Left kidney (tissue), 2 donors: ENCODE results near the gene MTHFR. TPM values are rescaled to one million over a fixed set of nuclear protein-coding genes. Genes with fewer than 3 reads are reported as not detected.
A peak's percentile ranks its signal among the peaks of the same experiment; 100 is the strongest.
"Not testable (repeated sequence)": the region's sequence is repeated elsewhere in the genome, so short reads cannot be mapped to it uniquely, and the experiment has no call there.

Experiments
- DNase-seq: peaks from one replicate; pipeline ENCODE4 v3.0.0-alpha.2; 2013
- polyA plus RNA-seq: library from polyadenylated mRNA; unstranded; fragments of 120-200 nt; gene quantifications from one replicate; pipeline ENCODE4 v1.2.1, GENCODE V29; 2013; ENCODE audit not compliant: insufficient read length

The MTHFR gene
- polyA plus RNA-seq, 1 donor = 24.9 TPM

DNA sequence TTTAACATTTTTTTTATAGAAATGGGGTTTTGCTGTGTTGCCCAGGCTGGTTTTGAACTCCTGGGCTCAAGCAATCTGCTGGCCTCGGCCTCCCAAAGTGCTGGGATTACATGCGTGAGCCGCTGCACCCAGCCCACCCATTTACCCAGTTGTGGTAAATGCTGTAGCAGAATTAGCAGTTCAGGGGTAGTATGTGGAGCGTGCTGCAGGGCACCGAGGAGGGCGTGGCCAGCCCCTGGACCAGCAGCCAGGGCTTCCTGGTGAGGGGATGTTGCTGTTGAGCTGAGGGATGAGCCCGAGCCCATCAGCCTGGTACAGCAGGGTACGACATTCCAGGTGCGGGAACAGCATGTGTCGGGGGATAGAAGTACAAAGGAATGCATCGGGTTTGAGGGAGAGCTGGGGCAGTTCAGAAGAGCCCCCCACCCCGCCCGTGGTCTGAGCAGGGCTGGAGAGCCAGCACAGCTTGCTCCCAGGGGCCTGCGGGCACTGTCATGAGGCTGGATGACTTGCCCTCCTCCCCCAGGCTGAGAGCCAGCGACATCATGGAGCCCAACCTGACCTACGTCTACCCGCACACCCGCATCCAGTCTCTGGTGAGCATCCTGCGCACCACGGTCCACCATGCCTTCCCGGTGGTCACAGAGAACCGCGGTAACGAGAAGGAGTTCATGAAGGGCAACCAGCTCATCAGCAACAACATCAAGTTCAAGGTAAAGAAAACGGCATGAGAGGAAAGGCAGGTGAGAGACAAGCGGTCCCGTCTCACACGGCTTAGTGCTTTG lies 29.9 kb upstream of the MTHFR start:
- DNase-seq = no peak

DNA sequence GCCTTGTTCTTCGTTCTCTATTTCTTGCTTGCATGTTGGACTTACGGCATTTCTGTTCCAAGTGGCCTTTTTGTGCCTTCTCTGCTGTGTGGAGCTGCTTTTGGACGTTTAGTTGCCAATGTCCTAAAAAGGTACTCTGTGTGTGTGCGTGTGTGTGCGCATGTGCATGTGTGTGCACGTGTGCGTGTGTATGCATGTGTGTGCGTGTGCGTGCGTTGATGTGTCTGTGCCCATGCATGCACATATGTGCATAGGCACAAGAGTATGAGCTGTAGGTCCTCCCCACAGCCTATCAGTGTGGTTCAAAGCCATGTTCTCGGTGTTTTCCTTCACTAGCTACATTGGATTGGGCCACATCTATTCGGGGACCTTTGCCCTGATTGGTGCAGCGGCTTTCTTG lies 28.1 kb upstream of the MTHFR start:
- DNase-seq = no peak

DNA sequence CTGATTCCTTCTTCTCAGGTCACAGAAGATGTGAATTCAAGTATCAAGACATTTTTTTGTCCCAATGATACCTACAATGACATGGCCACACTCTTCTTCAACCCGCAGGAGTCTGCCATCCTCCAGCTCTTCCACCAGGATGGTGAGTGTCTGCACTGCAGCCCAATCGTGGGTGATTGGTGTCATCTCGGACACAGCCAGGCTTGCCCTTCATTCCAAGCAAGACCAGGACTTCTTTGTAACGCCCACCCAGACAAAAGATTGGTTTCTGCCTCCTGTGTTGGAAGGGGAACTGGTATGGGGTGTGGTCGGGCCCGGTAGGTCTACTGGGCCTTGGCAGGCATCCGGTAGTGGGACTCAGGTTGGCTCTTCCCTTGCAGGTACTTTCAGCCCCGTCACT lies 27.7 kb upstream of the MTHFR start:
- no peak for DNase-seq

DNA sequence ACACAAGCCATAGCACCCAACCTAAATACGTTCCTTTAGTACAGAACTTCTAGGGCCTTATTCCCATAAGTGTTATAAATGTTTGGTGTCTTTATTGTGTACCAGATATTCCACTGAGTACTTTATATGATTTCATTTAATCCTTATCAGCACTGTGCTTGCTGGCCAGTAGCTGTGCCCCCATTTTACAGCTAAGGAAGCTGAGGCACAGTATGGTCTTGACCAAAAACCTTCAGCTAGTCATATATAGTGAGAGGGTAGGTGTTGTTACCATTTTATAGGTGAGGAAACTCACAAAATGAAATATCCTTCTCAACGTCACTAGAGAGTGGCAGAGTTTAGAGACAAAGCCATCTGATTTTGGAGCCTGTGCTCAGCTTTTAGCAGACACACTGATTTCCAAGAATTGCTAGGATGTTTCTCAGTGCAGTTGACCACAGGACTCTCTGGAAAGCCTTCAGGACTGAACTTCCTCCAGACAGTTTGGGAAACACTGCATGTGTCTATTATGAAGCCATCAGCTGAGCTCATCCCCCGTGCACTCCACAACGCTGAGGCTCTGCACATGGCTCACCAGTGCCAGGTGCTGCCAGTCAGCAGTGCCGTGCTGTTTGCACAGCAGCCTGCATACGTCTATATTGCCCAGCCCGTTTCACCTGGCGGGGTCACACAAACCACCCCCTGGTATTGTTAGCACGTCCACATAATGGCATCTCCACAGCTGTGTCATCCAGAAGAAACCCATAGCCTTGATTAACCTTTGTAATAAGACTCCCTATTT lies 26.4 kb upstream of the MTHFR start:
- DNase-seq = no peak

DNA sequence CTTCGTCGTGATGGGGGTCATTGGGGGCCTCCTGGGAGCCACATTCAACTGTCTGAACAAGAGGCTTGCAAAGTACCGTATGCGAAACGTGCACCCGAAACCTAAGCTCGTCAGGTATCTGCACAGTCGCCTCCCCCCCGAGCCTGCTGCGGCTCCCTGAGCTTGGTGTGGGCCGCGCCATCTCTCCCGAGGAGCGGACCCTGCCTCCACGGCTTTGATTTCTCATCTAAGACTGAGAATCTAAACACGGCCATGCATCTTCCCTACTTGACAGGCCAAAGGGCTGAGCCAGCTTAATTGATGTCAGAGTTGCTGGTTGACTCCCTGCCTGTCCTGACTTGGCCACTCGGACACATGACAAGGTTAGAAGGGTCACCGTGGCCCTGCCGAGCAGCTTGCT lies 22.7 kb upstream of the MTHFR start:
- DNase-seq = peak; percentile 4

DNA sequence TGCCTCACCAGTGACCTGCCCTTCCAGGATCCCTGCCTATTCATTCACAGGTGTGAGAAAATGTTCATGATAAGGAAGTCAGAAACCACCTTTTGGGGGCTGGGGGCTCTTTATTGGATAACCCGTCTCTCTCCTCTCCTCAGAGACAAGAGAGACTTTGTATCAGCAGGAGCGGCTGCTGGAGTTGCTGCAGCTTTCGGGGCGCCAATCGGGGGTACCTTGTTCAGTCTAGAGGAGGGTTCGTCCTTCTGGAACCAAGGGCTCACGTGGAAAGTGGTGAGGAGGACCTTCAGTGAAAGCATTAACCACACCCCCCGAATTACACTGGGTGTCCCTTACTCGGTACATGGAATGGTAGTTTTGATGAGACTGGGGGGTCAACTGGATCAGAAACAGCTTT lies 21.2 kb upstream of the MTHFR start:
- DNase-seq = no peak

DNA sequence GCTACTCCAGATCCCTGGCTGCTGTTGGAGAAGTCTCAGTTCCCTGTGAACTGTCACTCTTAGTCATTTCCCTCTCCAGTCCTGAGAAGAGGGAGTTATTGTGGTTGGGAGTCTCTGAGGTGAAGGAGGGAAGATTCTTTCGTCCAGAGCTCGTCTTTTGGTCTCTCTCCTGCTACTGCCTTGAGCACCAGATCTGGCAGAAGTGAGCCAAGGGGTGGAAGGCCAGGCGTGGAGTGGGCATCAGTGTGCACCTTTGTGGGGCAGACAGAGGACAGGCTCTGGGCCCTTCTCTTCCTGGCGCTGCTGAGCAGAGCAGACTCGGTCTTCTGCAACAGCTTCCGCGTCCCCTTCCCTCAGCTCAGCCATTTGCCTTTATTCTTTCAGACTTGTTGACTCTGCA lies 19.4 kb upstream of the MTHFR start:
- DNase-seq = no peak

DNA sequence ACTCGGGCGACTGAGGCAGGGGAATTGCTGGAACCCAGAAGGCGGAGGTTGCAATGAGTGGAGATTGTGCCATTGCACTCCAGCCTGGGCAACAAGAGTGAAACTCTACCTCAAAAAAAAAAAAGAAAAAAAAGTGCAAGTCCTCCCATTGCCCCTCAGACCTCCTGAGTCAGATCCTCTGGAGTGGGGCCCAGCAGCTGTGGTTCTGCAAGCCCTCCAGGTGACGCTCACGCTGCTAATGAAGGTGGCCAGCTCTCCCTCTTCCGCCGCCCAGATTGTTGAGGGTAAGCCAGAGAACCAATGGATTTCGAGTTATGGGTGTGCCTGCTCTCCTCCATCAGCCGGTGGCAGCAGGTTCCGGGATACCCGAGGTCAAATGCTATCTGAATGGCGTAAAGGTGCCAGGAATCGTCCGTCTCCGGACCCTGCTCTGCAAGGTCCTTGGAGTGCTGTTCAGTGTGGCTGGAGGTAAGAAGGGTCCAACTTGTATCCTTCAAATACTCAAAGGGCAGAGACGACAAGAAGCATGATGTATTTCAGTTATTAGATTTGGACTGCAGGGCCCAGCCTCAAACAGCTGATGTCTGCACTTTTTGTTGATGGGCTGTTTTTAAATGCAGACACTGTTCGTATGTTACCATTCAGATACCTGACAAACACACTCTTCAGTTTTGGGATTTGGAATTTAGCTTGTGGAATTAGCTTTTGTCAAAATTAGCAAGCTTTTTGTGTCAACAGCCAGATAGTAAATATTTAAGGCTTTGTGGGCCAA lies 17.8 kb upstream of the MTHFR start:
- DNase-seq = no peak

DNA sequence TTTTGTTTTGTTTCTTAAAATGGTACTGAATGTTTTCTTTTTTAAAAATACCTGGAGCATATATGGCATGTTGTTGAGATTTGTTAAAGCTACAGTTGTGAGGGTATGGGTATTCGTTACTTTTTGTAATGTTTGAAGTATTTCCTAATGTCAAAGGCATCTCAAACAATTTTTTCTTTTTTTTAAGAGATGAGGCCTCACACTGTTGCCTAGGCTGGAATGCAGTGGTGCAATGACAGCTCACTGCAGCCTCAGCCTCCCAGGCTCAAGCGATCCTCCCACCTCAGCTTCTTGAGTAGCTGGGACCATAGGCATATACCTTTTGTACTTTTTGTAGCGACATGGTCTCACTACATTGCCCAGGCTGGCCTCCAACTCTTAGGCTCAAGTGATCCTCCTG lies 16.3 kb upstream of the MTHFR start:
- no peak for DNase-seq

DNA sequence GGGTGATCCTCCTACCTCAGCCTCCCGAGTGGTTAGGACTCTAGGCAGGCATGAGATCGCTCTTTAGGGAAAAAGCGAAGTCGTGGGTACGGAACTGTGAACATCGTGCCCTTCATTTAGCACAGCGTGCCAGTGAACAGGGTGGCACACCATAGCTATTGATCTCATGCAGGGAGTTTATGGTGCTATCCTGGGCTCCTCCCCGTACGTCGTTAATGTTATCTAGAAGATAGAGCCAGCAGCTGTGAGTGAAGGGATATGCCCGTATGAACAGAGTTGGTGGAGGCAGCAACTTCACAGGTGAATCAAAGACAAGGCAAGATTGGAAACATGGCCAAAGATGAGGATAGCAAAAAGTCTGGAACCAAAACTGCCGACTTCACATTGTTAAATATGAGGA lies 11.4 kb upstream of the MTHFR start:
- DNase-seq = no peak

DNA sequence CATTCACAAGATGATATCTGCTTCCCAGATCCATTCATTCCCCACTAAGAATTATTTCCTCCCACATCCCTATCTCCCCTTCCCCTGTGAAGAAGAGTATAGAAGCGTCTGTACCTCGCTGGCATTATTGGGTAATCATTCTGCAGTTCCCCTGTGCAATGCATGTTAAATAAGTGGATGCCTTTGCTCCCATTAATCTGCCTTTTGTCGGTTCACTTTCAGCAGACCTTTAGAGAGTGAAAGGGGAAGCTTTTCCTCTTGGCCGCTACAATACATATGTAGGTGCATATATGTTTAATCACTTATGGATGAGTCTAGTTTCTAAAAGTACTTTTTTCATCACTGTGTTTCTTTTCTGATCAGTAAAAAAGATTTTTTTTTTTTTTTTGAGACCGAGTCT lies 7.3 kb upstream of the MTHFR start:
- DNase-seq = no peak

DNA sequence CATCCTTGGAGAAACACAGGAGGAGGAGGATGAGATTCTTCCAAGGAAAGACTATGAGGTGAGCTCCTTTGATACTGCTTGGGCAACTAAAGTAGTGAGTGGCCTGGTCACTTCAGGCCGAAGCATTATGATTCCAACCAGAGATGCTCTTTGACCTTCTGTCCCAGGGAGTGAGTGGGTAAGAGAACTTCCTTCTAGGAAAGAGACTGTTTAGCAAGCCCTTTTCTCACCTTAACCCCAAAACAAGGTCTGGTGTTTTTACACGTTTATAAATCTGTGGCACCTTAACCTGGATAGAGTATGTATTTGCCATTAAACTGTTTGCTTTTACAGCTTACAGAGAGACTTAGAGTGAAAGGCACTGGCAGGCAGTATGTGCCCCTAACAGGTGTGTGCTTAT lies 1.4 kb upstream of the MTHFR start:
- DNase-seq = no peak

DNA sequence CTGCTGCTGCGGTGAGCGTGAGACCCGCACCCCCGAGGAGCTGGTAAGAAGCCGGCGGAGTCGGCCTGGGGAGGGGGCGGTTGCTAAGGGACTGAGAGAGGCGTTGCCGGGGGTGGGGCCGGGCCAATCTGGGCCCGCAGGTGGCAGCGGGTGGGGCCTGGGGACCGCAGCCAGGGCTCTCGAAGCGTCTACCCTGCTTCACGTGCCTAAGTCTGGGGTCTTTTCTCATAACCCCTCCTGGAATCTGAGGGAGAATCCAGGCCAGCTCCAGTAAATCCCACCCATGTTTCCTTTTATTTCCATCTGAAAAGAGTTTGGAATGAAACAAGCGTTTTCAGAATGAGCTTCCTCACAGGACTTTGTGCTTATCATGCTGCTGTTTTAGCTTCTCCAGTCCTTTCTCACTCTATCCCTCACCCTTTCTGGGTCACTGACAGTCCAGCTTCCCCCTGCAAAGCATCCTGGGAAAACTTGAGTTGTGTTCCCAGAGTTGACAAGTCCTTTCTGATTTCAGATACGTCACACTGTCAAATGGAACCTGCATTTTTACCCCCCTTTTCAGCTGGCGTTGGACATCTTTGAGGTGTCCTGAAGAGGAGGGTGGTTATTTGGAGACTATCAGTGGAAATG lies 658 bp upstream of the MTHFR start:
- no peak for DNase-seq

DNA sequence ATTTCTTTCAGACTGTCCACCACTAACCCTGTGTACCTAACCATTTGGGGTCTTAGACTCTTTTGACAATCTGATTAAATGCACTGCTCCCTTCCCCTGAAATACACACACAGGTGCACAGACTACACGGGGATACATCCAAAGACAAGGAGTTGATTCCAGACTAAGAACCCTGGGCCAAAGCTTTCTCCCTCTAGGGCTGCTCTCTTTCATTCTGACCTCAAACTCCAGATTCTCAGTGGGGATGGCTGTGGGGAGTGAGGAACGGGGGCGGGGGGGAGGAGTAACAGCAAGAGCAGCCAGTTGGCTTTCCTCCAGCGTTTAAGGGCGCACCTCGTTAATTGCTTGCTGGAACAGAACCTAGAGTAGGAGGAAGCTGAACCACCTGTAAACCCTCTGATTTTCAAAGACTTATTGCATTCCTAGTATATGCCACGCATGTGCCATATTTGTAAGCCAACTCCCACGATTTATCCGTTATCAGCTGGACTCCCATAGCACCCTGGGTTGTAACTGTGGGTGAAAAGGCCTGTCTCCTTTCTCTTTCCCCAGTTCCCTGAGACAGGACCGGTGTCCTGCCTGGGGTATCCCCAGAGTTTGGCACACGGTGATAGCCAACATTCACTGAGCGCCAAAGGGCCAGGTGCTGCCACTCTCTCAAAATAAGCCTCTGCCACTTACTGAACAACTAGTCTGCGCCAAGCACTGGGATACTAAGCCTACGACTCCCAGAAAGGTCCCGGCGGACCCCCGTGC lies 920 bp downstream of the MTHFR start:
- peak; percentile 56 for DNase-seq

DNA sequence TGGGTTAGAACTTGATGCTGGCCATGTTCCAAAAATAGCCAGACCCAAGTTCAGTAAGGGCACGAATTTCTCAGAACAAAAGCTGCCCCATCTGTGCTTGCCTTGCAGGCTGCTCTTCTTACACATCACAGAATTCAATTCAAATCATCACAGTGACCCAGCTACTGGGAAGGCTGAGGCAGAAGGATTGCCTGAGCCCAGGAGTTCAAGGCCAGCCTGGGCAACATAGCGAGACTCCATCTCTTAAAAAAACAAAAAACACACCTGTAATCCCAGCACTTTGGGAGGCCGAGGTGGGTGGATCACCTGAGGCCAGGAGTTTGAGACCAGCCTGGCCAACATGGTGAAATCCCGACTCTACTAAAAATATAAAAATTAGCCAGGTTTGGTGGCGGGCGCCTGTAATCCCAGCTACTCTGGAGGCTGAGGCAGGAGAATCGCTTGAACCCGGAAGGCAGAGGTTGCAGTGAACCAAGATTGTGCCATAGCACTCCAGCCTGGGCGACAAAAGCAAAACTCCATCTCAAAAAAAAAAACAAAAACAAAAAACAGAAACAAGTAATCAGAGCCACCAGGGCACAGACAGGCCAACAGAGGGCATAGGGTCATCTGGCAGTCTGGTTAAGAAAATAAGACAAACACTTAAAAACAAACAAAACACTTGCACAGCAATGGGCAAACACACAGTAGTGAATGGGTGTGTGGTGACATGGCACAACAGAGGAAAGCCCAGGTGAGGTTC lies 1.7 kb downstream of the MTHFR start:
- DNase-seq = not testable (repeated sequence)

DNA sequence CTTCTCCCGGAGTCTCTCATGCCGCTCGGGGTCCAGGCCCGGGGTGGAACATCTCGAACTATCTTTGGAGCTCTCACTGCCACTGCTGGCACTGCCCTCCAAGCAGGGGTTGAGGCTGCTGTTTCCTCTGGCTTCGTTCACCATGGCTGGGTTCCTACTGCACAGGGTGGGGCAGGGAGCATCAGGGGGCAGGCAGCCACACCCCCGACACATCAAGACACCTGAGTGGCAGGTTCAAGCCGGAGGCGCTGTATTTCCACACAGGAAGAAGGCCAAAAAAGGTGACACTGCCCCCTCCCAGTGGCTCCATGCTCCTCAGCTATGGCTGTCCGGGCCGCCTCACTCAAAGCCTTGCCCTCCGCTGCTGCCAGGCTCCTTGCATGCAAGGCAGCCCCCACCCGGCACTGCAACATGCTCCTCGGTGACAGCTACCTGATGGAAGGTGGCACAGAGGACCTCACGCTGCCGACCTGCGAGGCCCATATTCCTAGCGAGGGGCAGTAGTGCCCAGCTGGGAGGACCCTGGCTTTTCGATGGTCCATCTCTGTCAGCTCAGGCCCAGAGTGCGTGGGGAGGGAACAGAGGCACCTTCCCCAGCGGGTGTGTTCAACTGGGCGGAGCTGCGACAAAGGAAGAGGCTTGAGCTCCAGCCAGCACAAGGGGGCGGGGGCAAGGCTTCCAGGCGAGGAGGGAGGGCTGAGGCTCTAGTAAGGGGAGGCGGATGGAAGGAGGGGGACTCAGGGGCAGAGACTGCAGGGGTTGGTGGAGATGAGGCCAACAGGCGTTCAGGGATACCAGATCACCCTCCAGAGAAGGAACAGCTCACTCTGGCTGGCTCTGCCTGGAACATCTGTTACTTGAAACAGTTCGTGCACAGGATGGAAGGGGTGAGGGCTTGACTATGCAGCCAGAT lies 2.5 kb downstream of the MTHFR start:
- DNase-seq = peak; percentile 92

DNA sequence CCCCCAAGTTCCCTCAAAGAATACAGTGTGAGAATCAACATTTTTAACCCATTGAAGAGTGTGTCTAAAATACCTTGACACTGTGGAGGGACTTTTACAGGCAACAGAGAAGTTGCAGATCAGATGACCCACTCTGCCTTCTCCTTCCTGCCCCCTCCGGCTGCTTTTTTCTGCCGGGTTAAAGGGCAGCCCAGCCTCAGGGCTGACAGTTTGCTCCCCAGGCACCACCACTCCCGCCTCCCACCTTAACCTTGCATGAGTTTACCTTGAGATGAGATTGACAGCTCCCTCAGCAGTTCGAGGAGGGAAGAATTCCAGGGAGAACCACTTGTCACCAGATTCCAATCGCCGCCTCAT lies 3.2 kb downstream of the MTHFR start:
- DNase-seq = no peak

DNA sequence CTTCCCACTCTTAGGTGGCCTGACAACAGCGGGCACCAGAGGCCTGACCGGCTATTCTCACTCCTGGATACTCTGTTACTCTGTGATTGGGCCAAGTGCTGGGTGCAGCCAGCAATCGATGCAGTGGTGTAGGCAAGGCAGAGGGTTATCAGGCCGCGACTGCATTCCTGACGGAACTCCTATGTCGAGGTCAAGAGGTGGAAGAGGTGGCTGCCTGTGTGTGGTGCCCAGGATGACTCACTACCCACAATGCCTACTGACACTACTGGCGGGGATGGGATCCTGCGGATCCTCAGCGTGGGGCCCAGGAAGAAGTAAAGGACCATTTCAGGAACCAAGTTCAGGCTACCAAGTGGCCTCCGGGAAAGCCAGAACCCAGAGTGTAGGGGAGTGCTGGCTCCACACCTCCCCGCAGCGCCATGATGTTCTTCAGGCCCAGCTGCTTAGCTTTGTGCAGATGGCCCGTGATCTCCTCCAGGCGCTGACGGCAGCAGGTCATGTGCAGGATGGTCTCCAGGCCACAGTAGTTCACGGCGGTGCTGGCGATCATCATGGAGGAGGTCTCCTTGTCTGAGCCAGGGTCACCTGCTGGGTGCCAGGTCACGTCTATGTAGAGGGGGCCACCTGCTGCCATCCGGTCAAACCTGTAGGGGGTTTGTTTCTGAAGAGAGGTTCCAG lies 4.9 kb downstream of the MTHFR start:
- no peak for DNase-seq

DNA sequence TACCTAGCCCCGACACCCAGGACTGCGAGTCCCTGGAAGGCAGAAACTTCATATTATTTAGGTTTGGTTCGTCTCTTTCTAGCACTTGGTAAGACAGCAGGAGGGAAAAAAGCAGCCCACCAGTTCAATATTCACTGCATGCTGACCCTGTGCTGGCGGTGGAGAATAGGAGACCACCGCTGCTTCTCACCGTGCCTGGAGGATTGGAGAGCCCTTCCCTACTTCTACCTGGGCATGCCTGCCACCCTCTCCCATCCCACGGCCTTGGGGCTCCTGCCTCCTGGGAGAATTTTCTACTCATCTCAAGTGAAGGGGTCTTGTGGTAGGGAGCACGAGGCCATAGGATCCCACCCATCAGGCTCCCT lies 5.4 kb downstream of the MTHFR start:
- no peak for DNase-seq
